ENCODE data around the gene ACAA1.
"Not testable (repeated sequence)": the region's sequence is repeated elsewhere in the genome, so short reads cannot be mapped to it uniquely, and the experiment has no call there.

ACAA1 gene

DNA sequence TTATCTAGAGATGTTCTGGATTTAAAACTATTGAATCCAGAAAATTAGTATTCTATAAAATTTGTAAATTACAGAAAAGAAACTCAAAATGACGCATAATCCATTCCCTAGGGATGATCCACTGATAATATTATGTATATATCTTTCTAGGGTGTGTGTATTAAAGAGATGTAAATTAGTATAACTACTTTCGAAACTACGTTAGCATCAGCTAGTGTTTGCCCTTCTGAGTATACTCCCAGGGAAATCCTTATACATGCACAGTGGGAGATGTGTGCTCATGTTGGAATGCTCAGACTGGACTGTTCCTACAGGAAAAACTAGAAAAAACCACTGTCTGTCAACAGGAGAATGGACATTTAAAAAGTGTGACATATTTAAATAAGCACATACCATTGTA lies 36.4 kb downstream of the ACAA1 start:
- no peak for DNase-seq

DNA sequence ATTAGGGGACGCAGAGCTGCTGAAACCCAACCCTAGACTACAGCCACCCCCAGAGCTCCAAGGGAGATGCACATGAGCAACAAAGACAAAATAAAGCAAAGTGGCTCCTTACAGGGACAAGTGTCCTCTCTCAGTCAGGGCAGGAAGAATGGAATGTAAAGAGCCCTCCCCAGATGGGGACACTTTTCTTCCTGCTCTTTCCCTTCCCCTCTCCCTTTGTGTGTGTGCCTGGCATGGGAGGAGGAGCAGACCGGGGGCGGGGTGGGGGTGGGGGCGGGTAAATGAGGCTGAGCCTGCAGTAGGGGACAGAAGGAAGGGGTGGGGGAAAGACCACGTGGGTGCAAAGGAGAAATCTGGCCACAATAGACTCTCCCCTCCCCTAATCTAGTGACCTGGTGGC lies 37.4 kb downstream of the ACAA1 start:
- no peak for DNase-seq

DNA sequence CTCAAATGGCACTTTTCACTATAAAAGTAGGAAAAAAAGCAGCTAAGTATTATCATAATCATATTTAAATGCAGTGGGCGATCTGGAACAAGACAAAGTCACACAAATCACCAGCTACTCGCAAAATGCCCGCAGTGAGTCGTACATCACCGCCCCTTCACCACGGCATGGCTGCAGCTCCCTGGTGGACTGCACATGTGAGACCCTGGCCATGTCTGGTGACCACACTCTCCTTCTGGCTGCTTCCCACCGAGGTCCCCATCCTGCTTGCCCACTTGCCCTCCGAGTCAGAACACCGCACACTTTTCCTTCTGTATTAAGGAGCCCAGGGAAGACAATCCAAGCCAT lies 38.6 kb downstream of the ACAA1 start:
- DNase-seq: no peak

DNA sequence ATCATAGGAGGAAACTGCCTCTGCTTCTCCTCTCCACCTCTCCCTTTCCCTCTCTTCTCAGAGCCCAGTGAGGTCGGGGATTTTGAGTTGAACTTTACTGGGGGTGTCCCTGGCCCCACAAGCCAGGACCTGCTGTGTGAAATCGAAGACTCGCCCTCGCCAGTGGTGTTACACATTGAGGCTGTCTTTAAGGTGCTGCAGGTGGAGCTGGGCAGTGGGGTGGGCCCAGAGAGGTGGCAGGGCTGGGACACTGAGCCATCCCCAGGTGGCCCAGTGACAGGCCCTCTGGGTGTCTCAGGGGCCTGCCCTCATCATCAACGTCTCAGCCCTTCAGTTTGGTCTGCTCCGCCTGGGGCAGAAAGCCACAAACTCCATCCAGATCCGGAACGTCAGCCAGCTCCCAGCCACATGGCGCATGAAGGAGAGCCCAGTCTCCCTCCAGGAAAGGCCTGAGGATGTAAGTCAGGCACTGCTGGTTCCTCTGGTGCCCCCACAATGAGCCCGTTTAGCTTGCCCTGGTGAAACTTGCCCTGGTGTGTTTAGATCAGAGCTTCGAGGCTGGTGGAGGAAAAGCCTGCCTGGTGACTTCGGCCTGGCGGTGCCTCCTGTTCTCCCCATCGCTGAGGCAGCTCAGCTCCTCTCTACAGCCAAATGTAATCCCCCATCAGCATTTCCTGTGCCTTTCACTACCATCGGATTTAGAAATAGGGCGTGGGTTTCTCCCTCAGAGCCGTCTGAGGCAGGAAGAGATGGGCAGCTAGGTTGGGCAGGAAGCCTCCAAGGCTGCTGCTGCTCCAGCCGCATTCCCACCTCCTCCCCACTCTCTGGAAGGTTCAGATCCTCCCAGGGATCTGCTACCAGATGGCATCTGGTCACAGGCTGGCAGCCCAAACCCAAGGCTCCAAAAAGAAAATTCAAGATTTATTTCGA lies 39.2 kb downstream of the ACAA1 start:
- DNase-seq: no peak

DNA sequence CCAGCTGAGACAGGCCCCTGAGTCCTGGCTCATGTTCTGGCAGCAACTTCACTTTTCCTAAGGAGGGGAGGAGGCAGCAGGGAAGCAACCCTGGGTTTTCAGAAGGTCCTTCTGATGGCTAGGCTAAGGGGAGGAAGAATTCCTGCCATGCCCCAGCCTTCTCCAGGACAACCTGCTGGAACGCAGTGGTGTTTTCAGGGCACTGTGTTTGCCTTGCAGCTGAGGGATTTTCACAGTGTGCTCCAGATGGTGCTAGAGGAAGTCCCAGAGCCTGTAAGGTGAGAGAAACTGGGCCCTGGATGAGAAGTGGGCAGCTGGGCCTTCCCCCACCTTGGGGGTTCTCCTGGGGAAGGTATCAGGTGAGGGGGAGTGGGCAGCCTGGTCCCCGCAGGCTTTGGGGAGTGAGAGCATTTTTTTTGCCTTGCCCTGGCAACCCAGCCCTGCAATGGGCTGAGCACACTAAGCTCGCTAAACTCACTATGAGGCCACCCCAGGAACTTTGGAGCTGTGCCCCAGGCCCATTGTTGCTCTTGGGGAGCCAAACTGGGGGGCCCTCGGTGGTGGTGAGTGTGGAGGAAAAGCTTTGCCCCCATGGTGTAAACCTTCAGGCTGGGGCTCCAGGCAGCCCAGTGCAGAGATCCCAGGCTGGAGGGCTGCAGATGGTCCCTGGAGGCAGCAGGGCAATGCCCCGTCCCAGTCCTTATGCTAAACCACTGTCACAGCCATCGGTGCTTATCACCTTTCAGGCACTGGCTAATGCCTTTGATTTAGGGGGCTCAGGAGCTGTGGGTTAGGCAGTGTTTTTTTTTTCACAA lies 41.1 kb downstream of the ACAA1 start:
- no peak for DNase-seq

DNA sequence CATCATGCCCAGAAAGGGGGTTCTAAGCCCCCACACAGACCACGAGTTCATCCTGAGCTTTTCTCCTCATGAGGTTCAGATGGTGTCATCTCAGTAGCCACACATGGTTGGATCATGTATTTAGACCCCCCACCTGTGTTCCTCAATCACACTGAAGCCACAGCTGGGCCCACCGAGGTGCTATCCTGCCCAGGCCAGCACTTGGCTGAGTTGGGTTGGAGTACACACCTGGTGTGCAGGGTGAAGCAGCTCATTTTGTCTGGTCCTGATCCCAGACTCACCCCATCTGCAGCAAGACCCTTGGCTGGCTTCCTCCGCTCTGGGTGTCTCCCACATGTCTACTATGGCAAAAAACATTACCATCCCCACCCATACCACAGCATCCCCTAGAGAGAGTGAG lies 41.9 kb downstream of the ACAA1 start:
- no peak for DNase-seq

DNA sequence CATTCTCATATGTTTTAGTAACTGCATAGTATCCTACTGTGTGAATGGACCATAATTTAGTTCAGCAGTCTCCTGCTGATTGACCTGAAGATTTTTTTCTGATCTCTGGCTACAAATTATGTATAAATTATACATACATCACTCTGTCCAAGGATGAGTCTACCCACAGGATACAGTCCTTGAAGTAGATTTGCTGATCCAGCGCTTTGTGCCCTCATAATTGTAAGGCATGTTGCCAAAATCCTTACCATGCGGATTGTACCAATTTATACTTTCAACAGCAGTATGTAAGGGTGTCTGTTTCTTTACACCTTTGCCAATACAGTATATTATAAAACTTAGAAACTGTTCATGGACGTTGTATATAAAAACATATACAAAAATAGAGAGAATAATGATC lies 46.5 kb downstream of the ACAA1 start:
- no peak for DNase-seq

DNA sequence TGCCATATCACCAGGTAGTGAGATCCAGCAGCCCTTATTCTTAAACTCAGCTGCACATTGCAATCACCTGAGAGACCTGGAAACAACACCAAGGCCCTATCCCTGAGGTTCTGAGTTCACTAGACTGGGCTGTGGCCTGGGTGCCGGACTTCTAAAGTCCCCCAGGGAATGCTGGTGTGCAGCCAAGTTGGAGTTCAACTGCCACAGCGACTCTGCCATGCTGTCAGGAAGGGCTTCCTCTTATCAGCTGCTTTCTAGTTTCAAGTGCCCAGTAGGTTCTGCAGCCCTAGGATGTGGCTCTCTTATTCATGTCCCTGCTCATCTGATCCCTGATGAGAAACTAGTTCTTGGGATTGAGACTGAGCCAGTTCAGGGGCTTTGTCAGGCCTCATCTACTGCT lies 47.8 kb downstream of the ACAA1 start:
- no peak for DNase-seq

DNA sequence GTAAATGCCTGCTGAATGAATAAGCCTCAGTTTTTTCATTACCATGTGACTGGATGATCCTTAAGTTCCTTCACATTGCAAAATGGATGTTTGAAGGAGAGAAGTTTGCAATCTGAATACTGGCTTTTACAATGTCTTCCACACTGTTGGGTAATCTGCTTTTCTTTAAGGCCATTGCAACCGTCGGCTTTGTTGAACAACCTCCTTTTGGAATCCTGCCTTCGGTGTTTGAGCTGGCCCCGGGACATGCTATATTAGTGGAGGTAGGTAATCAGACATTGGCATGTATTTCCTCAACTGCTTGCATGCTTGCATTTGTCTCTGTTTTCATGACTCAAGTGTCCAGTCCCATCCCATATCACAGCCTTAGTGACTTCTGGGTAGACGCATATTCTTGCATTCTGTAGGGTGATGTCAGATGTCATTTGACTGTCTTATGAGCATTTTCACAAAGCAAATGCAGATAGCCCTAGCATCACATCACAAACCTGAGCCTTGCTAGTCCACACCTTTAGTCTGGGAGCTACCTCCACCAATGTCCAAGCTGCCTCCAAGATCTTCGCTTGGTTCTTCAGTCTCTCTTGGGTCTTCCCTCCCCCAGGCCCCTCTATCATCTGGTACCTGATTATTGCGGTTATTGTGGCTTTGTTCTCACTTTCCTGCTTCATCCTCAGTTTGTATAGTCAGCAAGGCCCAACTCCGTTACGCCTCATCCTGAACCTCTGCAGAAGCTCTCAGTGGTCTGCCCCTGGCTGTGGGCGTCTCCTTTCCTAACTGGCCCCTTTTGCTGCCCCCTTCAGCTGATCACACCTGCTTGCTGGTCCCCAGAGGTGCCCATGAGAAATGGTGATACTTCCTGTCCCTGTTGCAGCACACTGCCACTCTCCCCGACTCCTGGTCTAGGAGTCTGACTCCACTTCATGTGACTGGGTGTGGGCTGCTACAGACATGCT lies 48.5 kb downstream of the ACAA1 start:
- DNase-seq: no peak

DNA sequence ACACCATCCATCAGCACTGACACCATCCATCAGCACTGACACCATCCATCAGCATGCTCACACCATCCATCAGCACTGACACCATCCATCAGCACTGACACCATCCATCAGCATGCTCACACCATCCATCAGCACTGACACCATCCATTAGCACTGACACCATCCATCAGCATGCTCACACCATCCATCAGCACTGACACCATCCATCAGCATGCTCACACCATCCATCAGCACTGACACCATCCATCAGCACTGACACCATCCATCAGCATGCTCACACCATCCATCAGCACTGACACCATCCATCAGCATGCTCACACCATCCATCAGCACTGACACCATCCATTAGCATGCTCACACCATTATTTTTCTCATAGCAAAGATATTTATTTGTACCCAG lies 49.6 kb downstream of the ACAA1 start:
- not testable (repeated sequence) for DNase-seq

DNA sequence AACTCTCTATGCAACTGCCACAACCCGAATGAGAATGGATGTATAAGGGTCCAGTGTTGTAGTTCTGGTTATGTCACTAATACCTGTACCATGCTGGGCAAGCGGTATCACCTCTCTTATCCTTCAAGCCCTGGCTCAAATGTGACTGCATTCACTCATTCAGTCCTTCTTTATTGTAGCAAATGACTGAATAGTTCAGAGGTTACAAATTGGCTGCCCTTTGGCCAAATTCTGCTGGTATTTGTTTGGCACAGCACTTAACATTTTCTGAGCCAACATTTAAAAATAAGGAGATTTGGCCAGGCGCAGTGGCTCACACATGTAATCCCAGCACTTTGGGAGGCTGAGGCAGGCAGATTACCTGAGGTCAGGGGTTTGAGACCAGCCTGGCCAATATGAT lies 50.4 kb downstream of the ACAA1 start:
- no peak for DNase-seq

DNA sequence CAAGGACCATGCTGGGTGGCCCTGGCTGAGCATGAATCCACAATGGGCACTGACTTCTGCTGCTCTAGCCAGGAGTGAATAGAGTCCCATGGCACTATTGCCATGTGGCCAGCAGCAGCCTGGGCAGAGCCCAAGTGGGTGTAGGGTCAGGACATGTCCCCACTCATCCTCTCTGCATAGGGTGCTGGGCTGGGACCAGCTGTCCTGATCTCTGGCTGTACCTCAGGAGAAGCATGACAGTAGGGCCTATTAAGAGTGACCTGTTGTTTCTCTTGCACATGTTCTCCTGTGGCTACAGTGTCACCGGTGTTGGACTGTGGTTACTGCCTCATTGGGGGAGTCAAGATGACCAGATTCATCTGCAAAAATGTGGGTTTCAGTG lies 51.0 kb downstream of the ACAA1 start:
- DNase-seq: no peak

DNA sequence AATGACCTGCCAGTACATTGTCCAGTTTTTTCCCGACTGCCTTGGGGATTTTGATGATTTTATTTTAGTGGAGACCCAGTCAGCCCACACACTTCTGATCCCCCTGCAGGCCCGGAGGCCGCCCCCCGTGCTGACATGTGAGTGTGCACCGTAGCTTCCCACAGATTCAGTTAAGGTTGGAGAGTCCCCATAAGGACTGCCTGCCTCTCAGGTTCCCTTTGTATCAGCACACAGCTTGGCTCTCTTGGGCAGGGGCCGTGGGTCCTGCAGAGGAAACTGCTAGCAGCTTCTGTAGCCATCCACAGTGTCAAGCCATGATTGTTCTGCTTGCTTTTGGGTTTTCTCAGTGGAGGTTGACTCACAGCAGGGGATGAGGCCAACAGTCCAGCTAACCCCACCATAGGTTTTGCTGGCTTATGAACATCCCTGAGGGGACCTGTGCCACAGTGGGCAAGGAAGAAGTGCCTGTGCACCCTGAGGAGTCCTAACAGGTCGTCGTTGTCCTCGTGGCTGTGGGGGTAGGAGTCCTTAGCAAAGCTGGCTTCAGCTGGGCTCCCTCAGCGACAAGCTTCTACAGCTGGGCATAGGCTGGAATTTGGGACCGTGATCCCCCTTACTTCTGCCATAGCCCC lies 51.5 kb downstream of the ACAA1 start:
- DNase-seq: no peak

DNA sequence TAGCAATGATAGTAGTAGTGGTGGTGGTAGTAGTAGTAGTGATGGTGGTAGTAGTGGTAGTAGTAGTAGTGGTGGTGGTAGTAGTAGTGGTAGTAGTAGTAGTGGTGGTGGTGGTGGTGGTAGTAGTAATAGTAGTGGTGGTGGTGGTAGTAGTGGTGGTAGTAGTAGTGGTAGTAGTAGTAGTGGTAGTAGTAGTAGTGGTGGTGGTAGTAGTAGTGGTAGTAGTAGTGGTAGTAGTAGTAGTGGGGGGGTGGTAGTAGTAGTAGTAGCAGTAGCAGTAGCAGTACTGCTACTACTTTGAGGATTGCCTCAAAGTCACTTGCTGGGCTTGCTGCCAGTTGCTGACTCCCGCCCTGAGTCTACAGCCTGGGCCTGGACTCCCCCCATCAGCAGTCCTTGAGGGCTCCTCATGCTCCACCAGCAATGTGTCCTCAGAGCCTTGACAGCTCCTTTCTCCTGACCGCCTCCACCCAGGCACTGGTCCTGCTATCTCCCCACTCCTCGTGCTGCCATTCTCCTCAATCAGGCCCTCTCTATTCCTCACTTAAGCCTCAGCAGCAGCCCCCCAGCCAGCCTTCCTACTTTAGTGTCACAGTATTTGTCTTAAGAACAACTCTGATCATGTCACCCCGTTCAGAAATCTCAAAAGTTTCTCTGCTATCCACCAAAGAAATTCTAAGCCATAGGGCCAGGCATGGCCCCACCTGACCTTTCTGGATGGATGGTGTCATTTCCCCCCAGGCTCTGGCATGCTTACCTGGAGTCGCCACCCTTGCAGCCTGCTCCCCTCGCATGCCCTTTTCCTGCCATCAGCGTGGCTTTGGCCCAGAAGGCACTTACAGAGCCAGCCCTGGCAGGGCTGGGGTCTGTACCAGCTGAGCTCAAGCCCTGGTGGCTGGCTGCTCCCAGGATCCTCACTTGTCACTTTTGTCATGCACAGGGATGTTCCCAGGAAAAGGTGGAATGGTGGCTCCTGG lies 52.3 kb downstream of the ACAA1 start:
- DNase-seq: peak; percentile 20

DNA sequence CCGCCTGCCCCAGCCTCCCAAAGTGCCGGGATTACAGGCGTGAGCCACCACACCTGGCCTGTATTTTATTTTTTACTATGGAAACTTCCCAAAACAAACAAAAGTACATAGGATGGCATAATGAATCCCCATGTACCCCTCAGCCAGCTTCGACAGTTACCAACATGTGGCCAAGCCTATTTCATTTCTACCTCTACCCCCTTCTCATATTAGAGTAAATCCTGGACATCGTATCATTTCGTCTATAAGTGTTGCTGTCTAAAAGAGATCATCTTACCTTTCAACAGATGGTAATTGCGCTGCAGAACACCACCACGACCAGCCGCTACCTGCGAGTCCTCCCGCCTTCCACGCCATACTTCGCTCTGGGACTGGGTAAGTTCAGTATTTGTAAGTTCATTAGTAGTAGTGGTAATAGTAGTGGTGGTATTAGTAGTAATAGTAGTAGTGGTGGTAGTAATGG lies 53.0 kb downstream of the ACAA1 start:
- DNase-seq: no peak

DNA sequence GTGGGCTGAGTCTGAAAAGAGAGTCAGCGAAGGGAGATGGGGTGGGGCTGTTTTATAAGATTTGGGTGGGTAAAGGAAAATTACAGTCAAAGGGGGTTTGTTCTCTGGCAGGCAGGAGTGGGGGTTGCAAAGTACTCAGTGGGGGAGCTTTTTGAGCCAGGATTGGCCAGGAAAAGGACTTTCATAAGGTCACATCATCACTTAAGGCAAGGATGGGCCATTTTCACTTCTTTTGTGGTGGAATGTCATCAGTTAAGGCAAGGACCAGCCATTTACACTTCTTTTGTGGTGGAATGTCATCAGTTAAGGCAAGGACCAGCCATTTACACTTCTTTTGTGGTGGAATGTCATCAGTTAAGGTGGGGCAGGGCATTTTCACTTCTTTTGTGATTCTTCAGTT lies 53.7 kb downstream of the ACAA1 start:
- not testable (repeated sequence) for DNase-seq

DNA sequence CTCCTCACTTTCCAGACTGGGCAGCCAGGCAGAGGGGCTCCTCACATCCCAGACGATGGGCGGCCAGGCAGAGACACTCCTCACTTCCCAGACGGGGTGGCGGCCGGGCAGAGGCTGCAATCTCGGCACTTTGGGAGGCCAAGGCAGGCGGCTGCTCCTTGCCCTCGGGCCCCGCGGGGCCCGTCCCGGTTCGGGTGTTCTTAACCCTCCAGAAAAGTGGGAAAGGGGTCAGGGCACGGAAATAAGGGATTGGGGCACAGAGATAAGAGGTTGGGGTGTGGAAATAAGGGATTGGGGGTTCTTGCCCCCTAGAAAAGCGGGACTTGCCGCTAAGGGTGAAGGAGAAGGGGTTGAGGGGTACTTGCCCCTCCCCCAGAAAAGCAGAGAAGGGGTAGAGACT lies 54.6 kb downstream of the ACAA1 start:
- not testable (repeated sequence) for DNase-seq

DNA sequence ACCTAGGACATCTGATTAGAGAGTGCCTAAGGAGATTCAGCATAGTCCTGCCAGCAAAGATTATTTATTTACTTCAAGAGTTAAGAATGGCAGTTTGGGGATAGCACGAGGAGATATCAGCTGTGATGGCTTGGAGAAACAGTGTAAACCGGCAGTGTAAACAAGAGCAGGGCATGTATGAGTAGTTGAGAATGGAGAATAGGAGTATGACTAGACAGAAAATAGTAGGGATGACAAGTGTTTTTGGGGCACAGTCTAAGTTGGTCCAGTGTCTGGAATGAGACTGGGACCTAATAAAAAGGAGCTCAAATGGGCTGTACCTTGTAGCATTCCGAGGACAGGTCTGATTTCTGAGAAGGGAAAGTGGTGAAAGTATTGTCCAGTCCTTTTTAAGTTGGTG lies 59.9 kb downstream of the ACAA1 start:
- DNase-seq: not testable (repeated sequence)

Data from stimulated activated CD4-positive, alpha-beta T cell treated with anti-CD3 and anti-CD28 coated beads, Interleukin-1b, Interleukin-23, amount 100 ng/mL, for 48 hours (primary cell).